ENCODE measurements around the gene ZNF487. TPM values are rescaled to one million over a fixed set of nuclear protein-coding genes. Genes with fewer than 3 reads are reported as not detected.

ZNF487 gene
- total RNA-seq, 1 experiment from 2014 or later: 4.0 TPM

- ChIA-PET POLR2A (interaction anchor here (0.8 to 2.2 kb wide), 6 partner anchors 10 to 54 kb away, joined by 3 to 11 read pairs (median 5); partner anchors contain the start of gene ZNF487), RAD21 (ENCODE audit: low non-redundant PET in 1 of 2, low total read pairs in 2 of 2, uncharacterized antibody in 2 of 2, unreplicated experiment in 2 of 2) (interaction anchor here in 1 of 2 experiments (0.6 kb wide), 1 partner anchor 10 kb away, joined by 6 read pairs; no protein-coding TSS in a partner anchor), CTCF (interaction anchor here (1.5 kb wide), 1 partner anchor 60 kb away, joined by 4 read pairs; no protein-coding TSS in a partner anchor)
- no peaks in the 10 kb centered on the region; a peak in 1 of 4 replicates for H3K36me3 ChIP-seq (ENCODE audit: control insufficient read depth in 1 of 2, insufficient read depth in 2 of 2, low read length in 2 of 2)
- H3K27ac ChIP-seq (ENCODE audit: low read depth, low read length): peak within 1 kb of the TSS; percentile 96
- H3K4me2 ChIP-seq (ENCODE audit: low read length): peak within 1 kb of the TSS; percentile 93
- DNase-seq (ENCODE audit: low read depth, low spot score) (peak; percentile 91), ATAC-seq (peak; percentile 82)
- peak within 1 kb of the TSS; percentile 100 for H3K9ac ChIP-seq (ENCODE audit: low read length)
- H3K9me3 ChIP-seq (ENCODE audit: control insufficient read depth in 1 of 2, insufficient read depth in 1 of 2, low read depth in 1 of 2, low read length in 2 of 2): no peaks in the 10 kb centered on the region
- H2AFZ ChIP-seq (ENCODE audit: low read depth, low read length, poor library complexity, severe bottlenecking): no peak within 1 kb of the TSS
- no peaks in the 10 kb centered on the region for H3K9me2 ChIP-seq (ENCODE audit: insufficient read depth)
- peaks cover 58% of the 10 kb centered on the region for H3K79me2 ChIP-seq (ENCODE audit: insufficient read depth, low read length)
- H4K20me1 ChIP-seq (ENCODE audit: insufficient read depth): peaks cover 17% of the 10 kb centered on the region; the same call in 1 of the 2 replicates
- no peaks in the 10 kb centered on the region for H3K27me3 ChIP-seq (ENCODE audit: insufficient read depth, low read length)
- H3K4me1 ChIP-seq (ENCODE audit: control insufficient read depth in 1 of 2, insufficient read depth in 2 of 2, low read length in 2 of 2): peaks cover 35 to 53% of the 10 kb centered on the region in 2 experiments
- peak within 1 kb of the TSS; percentile 92 to 93 for H3K4me3 ChIP-seq (replicated peaks in 1 of 2; ENCODE audit: low read depth in 1 of 2, low read length in 2 of 2)
- intact Hi-C loops (cut with micrococcal nuclease): loop anchor here (1.0 to 2.0 kb wide), 2 partner anchors 8 to 28 kb away; partner anchors contain the start of gene ZNF487
- no TSS peak for BruUV-seq (replicated peaks)
- TF ChIP-seq ZNF274 (IDR thresholded peaks at IDR 0.05; ENCODE audit: low read depth, low read length) (no peak), EZH2phosphoT487 (IDR thresholded peaks at IDR 0.05; ENCODE audit: borderline replicate concordance) (no peak), YY1 (IDR thresholded peaks at IDR 0.05; ENCODE audit: extremely low read depth, insufficient replicate concordance, low read depth, low read length) (peak; percentile 12), EGR1 (IDR thresholded peaks at IDR 0.05; ENCODE audit: low read depth) (peak; percentile 87), JUND (IDR thresholded peaks at IDR 0.05) (no peak), ZFX (IDR thresholded peaks at IDR 0.05) (peak; percentile 77), POLR2AphosphoS5 (IDR thresholded peaks at IDR 0.05; ENCODE audit: low read depth, low read length) (no peak; the same call in 1 of the 2 replicates), SRF (IDR thresholded peaks at IDR 0.05; ENCODE audit: low read depth) (no peak), SIN3A (IDR thresholded peaks at IDR 0.05; ENCODE audit: low read depth) (peak; percentile 82), ZBTB33 (IDR thresholded peaks at IDR 0.05; ENCODE audit: extremely low read depth, insufficient replicate concordance, low read length) (no peak), SP1 (IDR thresholded peaks at IDR 0.05; ENCODE audit: low read depth) (peak; percentile 79), RAD21 (IDR thresholded peaks at IDR 0.05; ENCODE audit: low read depth) (no peak), POLR2A (IDR thresholded peaks at IDR 0.05; ENCODE audit: borderline replicate concordance, extremely low read depth, insufficient read depth, insufficient read length) (no peak), ELF1 (IDR thresholded peaks at IDR 0.05; ENCODE audit: borderline replicate concordance, low read depth) (no peak; the same call in 1 of the 2 replicates), CTCF (IDR thresholded peaks at IDR 0.05 in 2 of 3, conservative IDR thresholded peaks at IDR 0.05 in 1 of 3; ENCODE audit: borderline replicate concordance in 1 of 3, insufficient read depth in 1 of 3, low read depth in 2 of 3, low read length in 2 of 3) (no peak), CEBPB (IDR thresholded peaks at IDR 0.05; ENCODE audit: low read depth) (no peak), CBX3 (IDR thresholded peaks at IDR 0.05; ENCODE audit: low read depth) (0 out of 2 replicates have a peak, but pooled peaks have one; percentile 42)
- TF ChIP-seq, protein P1, sequence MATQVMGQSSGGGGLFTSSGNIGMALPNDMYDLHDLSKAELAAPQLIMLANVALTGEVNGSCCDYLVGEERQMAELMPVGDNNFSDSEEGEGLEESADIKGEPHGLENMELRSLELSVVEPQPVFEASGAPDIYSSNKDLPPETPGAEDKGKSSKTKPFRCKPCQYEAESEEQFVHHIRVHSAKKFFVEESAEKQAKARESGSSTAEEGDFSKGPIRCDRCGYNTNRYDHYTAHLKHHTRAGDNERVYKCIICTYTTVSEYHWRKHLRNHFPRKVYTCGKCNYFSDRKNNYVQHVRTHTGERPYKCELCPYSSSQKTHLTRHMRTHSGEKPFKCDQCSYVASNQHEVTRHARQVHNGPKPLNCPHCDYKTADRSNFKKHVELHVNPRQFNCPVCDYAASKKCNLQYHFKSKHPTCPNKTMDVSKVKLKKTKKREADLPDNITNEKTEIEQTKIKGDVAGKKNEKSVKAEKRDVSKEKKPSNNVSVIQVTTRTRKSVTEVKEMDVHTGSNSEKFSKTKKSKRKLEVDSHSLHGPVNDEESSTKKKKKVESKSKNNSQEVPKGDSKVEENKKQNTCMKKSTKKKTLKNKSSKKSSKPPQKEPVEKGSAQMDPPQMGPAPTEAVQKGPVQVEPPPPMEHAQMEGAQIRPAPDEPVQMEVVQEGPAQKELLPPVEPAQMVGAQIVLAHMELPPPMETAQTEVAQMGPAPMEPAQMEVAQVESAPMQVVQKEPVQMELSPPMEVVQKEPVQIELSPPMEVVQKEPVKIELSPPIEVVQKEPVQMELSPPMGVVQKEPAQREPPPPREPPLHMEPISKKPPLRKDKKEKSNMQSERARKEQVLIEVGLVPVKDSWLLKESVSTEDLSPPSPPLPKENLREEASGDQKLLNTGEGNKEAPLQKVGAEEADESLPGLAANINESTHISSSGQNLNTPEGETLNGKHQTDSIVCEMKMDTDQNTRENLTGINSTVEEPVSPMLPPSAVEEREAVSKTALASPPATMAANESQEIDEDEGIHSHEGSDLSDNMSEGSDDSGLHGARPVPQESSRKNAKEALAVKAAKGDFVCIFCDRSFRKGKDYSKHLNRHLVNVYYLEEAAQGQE (IDR thresholded peaks at IDR 0.05; ENCODE audit: low read depth): no peak
- TF ChIP-seq, protein P2, sequence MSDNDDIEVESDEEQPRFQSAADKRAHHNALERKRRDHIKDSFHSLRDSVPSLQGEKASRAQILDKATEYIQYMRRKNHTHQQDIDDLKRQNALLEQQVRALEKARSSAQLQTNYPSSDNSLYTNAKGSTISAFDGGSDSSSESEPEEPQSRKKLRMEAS (IDR thresholded peaks at IDR 0.05): peak; percentile 99
Measured at GRCh38 chr10:43408710-43409384, 28.1 kb upstream of the ZNF487 start, which contains the start of gene HNRNPF. Gene HNRNPF (minus strand): TSS chr10:43409186. CDS start chr10:43387884, 21,302 bp downstream.

All from HCT116 (cell line).